HG03558 (cell line): ENCODE data around the gene MYH3.

ENCODE experiments used
- ATAC-seq: cut with Tn5 transposase; IDR thresholded peaks from one replicate; pipeline ENCODE4 v1.9.1; 2021; ENCODE audit warnings: moderate number of reproducible peaks; ENCODE audit not compliant: unreplicated experiment; ENCODE audit errors: extremely low read depth

The MYH3 gene

GRCh38 chr17:10617120-10617505, 40.0 kb downstream of the MYH3 start:
- no peak for ATAC-seq

- no peak for ATAC-seq
These were observed 40.5 kb downstream of the MYH3 start for GRCh38 chr17:10616502-10617119.

GRCh38 chr17:10614536-10615155, 42.5 kb downstream of the MYH3 start:
- ATAC-seq, result no peak

GRCh38 chr17:10613775-10614513, 43.2 kb downstream of the MYH3 start:
- ATAC-seq, result no peak

GRCh38 chr17:10612957-10613744, 44.0 kb downstream of the MYH3 start:
- no peak for ATAC-seq

GRCh38 chr17:10610884-10611283, 46.2 kb downstream of the MYH3 start:
- ATAC-seq, result no peak

GRCh38 chr17:10608244-10608643, 48.9 kb downstream of the MYH3 start:
- no peak for ATAC-seq

GRCh38 chr17:10606110-10606509, 51.0 kb downstream of the MYH3 start:
- no peak for ATAC-seq

- no peak for ATAC-seq
These were observed 51.8 kb downstream of the MYH3 start for GRCh38 chr17:10605221-10605783.

GRCh38 chr17:10604521-10604920, 52.6 kb downstream of the MYH3 start:
- ATAC-seq, result no peak

GRCh38 chr17:10603931-10604330, 53.2 kb downstream of the MYH3 start:
- ATAC-seq, result no peak

- ATAC-seq, result no peak
These were observed 56.5 kb downstream of the MYH3 start for GRCh38 chr17:10600571-10600970.

GRCh38 chr17:10598621-10599020, 58.5 kb downstream of the MYH3 start:
- ATAC-seq, result no peak

- no peak for ATAC-seq
These were observed 67.5 kb downstream of the MYH3 start for GRCh38 chr17:10589553-10590145.

GRCh38 chr17:10585529-10585928, 71.6 kb downstream of the MYH3 start:
- ATAC-seq, result no peak

GRCh38 chr17:10583834-10584233, 73.3 kb downstream of the MYH3 start:
- ATAC-seq, result no peak

- no peak for ATAC-seq
These were observed 77.8 kb downstream of the MYH3 start for GRCh38 chr17:10579270-10579669.
